GM12878 (cell line): ENCODE results near the gene CYP46A1. TPM values are rescaled to one million over a fixed set of nuclear protein-coding genes. Genes with fewer than 3 reads are reported as not detected.

Experiments used
- ATAC-seq: fragments of 200-7000 bp; cut with Tn5 transposase; 3 replicates; pipeline ENCODE4 v1.9.1; 2020; ENCODE audit warnings: mild to moderate bottlenecking, moderate library complexity
- BruUV-seq: library from RNA; stranded (reverse); fragments of 400-500 nt; replicated peaks from 2 replicates; lab custom pipeline; 2021; lab: Mats Ljungman, UMichigan
- CTCF ChIA-PET: fragments of 300-600 bp; sonication (Branson Sonifier 250); formaldehyde crosslinking; extraction: SDS; loops from one replicate; lab custom pipeline; 2021; ENCODE audit warnings: inconsistent platforms; lab: Yijun Ruan, JAX
- POLR2A ChIA-PET: fragments of 350-600 bp; formaldehyde crosslinking; extraction: SDS; loops from one replicate; lab custom pipeline; 2021; ENCODE audit warnings: inconsistent platforms; lab: Charles Lee
- RAD21 ChIA-PET: fragments of 300-600 bp; sonication (Branson Sonifier 250); formaldehyde crosslinking; loops from one replicate; lab custom pipeline; 2023; ENCODE audit warnings: antibody characterized with exemption; ENCODE audit not compliant: unreplicated experiment; lab: Charles Lee
- SMC1A ChIA-PET: fragments of 300-600 bp; sonication (Branson Sonifier 250); formaldehyde crosslinking; loops from one replicate; lab custom pipeline; 2023; ENCODE audit not compliant: unreplicated experiment, uncharacterized antibody; lab: Charles Lee
- DNase-seq: peaks from one replicate; pipeline ENCODE4 v3.0.0-alpha.2; 2011; ENCODE audit warnings: low read depth, low spot score
- FAIRE-seq: peaks from 3 replicates; lab custom pipeline; 2011; peaks lifted over from hg19 to GRCh38; lab: Jason Lieb, UNC
- H2AFZ ChIP-seq: 2 replicates; pipeline ENCODE4 v1.6.0; 2011; ENCODE audit warnings: low read depth, low read length, control low read depth; ENCODE audit not compliant: control insufficient read depth
- H3K27ac ChIP-seq: 2 replicates; pipeline ENCODE4 v1.5.1; 2011; ENCODE audit warnings: control low read depth; ENCODE audit not compliant: control insufficient read depth, insufficient read depth
- H3K27me3 ChIP-seq, 2 experiments: replicated peaks in 1 of 2; 2 replicates each; pipeline versions ENCODE4 v1.6.0 to v1.6.1; 2011; ENCODE audit warnings: low read length in 1 of 2; ENCODE audit not compliant: control insufficient read depth in 2 of 2, insufficient read depth in 2 of 2
- H3K36me3 ChIP-seq, 2 experiments: 2 replicates each; pipeline ENCODE4 v1.5.1; 2011; ENCODE audit warnings: low read length in 1 of 2; ENCODE audit not compliant: control insufficient read depth in 2 of 2, insufficient read depth in 2 of 2
- H3K4me1 ChIP-seq: 2 replicates; pipeline ENCODE4 v1.6.1; 2011; ENCODE audit warnings: mild to moderate bottlenecking, low read length, moderate library complexity, mixed read lengths; ENCODE audit not compliant: control insufficient read depth, insufficient read depth
- H3K4me2 ChIP-seq: 2 replicates; pipeline ENCODE4 v1.6.0; 2011; ENCODE audit warnings: control low read depth; ENCODE audit not compliant: control insufficient read depth, insufficient read depth
- H3K4me3 ChIP-seq: fragments of 200-600 bp; sonication (generic); 2 replicates; pipeline ENCODE4 v1.5.1; 2016
- H3K79me2 ChIP-seq: 2 replicates; pipeline ENCODE4 v1.6.0; 2011; ENCODE audit warnings: low read length; ENCODE audit not compliant: control insufficient read depth, insufficient read depth
- H3K9ac ChIP-seq: 2 replicates; pipeline ENCODE4 v1.8.0; 2011; ENCODE audit warnings: low read length, control low read depth, mixed read lengths; ENCODE audit not compliant: control insufficient read depth, insufficient read depth
- H3K9me3 ChIP-seq: replicated peaks from 3 replicates; pipeline ENCODE4 v1.5.1; 2011; ENCODE audit warnings: mild to moderate bottlenecking, low read length; ENCODE audit not compliant: control insufficient read depth, insufficient read depth
- H4K20me1 ChIP-seq: 2 replicates; pipeline ENCODE4 v1.6.0; 2011; ENCODE audit not compliant: control insufficient read depth, insufficient read depth
- BACH1 ChIP-seq: fragments of 450-650 bp; IDR thresholded peaks from 2 replicates; pipeline ENCODE4 v1.6.1; 2017; ENCODE audit warnings: mild to moderate bottlenecking, borderline replicate concordance
- BCL11A ChIP-seq: IDR thresholded peaks from 2 replicates; pipeline ENCODE4 v1.6.1; 2011; ENCODE audit warnings: low read depth, low read length
- MEF2A ChIP-seq: IDR thresholded peaks from 2 replicates; pipeline ENCODE4 v1.6.1; 2011; ENCODE audit warnings: low read depth, mild to moderate bottlenecking, low read length, moderate library complexity; ENCODE audit not compliant: insufficient read depth
- MEF2B ChIP-seq: fragments of 450-650 bp; IDR thresholded peaks from 2 replicates; pipeline ENCODE4 v1.6.1; 2018; ENCODE audit warnings: mild to moderate bottlenecking, moderate library complexity; ENCODE audit not compliant: partially characterized antibody, poor library complexity, severe bottlenecking
- POLR2A ChIP-seq: IDR thresholded peaks from 2 replicates; pipeline ENCODE4 v1.6.1; 2011; ENCODE audit warnings: low read depth, mild to moderate bottlenecking, low read length
- RAD51 ChIP-seq: fragments of 450-650 bp; IDR thresholded peaks from 2 replicates; pipeline ENCODE4 v1.6.1; 2016; ENCODE audit warnings: moderate library complexity, mild to moderate bottlenecking, inconsistent platforms
- SMC3 ChIP-seq: IDR thresholded peaks from 2 replicates; pipeline ENCODE4 v1.6.1; 2011; ENCODE audit warnings: low read length, improper control_type of control experiment, borderline replicate concordance
- ZNF207 ChIP-seq: fragments of 450-650 bp; IDR thresholded peaks from 2 replicates; pipeline ENCODE4 v1.6.1; 2014; ENCODE audit warnings: antibody characterized with exemption, mild to moderate bottlenecking, borderline replicate concordance
- WGBS: methylation state at CpG from one replicate; pipeline ENCODE4 v1.1.6; 2016; ENCODE audit warnings: low lambda C conversion rate; ENCODE audit not compliant: insufficient replicate concordance, insufficient coverage; ENCODE audit errors: missing lambda C conversion rate; 5-methylcytosine and 5-hydroxymethylcytosine counted together
- in situ Hi-C: fragments of 300-500 bp; cut with MboI; formaldehyde crosslinking; loops from 9 replicates; pipeline ENCODE4 v1.14.3; 2018; ENCODE audit warnings: mixed read lengths
- intact Hi-C: fragments of 100-400 bp; cut with micrococcal nuclease; formaldehyde crosslinking; loops from one replicate; pipeline ENCODE4 v1.14.2; 2022; ENCODE audit not compliant: unreplicated experiment
- polyA plus RNA-seq, 11 experiments: library from polyadenylated mRNA; depleted of rRNA in 4 of 11; unstranded in 6 of 11; stranded (reverse) in 5 of 11; fragments of >200 nt; fragmentation: Nextera tagmentation in 4 of 11; fragmentation: Illumina TruSeq in 1 of 11; extraction: Ambion mirVana in 4 of 11; extraction: Trizol in 1 of 11; gene quantifications; 1 replicate in 1 of 11; 2 replicates in 10 of 11; pipeline versions ENCODE4 v1.2.1 to v1.2.3, GENCODE V29; 2011 to 2016; ENCODE audit warnings: inconsistent platforms in 2 of 11, missing spikeins in 2 of 11, low read depth in 1 of 11
- total RNA-seq, 4 experiments: library from RNA; depleted of rRNA in 3 of 4; stranded (reverse); fragments of >200 nt in 3 of 4; fragmentation: Illumina TruSeq in 1 of 4; extraction: Trizol in 1 of 4; gene quantifications; 2 replicates each; pipeline versions ENCODE4 v1.2.1 to v1.2.3, GENCODE V29; 2013 to 2021
- TF ChIP-seq, protein P1 (sequence below): fragments of 450-650 bp; IDR thresholded peaks from 2 replicates; pipeline ENCODE4 v1.6.1; 2017; ENCODE audit warnings: antibody characterized with exemption, mild to moderate bottlenecking, moderate library complexity
- TF ChIP-seq, protein P2 (sequence below): IDR thresholded peaks from 2 replicates; pipeline ENCODE4 v1.6.1; 2012; ENCODE audit warnings: low read length, inconsistent platforms
- TF ChIP-seq, protein P3 (sequence below): IDR thresholded peaks from 2 replicates; pipeline ENCODE4 v1.6.1; 2011; ENCODE audit warnings: borderline replicate concordance, low read depth, mild to moderate bottlenecking, moderate library complexity, low read length; ENCODE audit not compliant: insufficient read depth, poor library complexity, severe bottlenecking
- TF ChIP-seq, protein P4 (sequence below): IDR thresholded peaks from 2 replicates; pipeline ENCODE4 v1.6.1; 2012; ENCODE audit warnings: low read depth, low read length, improper control_type of control experiment

CYP46A1 gene
- total and polyA plus RNA-seq, 10 of the 15 experiments (the other 5 are each of a cell fraction or from before 2014, with no cell fraction given): 0.04 to 0.11 TPM; not detected in 8

DNA sequence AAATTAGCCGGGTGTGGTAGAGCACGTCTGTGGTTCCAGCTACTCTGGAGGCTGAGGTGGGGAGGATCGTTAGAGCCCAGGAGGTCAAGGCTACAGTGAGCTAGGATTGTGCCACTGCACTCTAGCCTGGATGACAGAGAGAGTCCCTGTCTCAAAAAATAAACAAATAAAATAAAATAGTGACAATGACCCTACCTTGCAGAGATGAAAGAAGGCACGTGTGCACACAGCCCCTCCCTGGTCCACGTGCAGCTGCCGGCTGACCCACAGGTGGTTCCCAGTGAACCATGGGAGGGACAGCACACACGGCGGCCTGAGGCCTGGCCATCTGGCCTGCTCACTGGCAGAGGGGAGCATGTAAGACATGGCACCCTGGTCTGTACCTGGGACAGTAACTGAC lies 34.5 kb upstream of the CYP46A1 start:
- Histone ChIP-seq H2AFZ (no peak overlapping the region), H3K27ac (no peak overlapping the region), H3K36me3 (no peaks in the 10 kb centered on the region), H3K79me2 (no peaks in the 10 kb centered on the region), H3K27me3 (no peaks in the 10 kb centered on the region; a peak in 1 of 4 replicates), H3K4me2 (no peak overlapping the region), H3K9ac (no peak overlapping the region), H3K4me1 (no peaks in the 10 kb centered on the region), H3K9me3 (no peaks in the 10 kb centered on the region; the same call in 2 of the 3 replicates), H4K20me1 (no peaks in the 10 kb centered on the region), H3K4me3 (no peak overlapping the region)
- ChIA-PET SMC1A (no interaction called here), RAD21 (no interaction called here), POLR2A (no interaction called here), CTCF (no interaction called here)
- intact Hi-C loops (no loop called here), in situ Hi-C loops (no loop called here)
- ATAC-seq: no peak
- no peak for DNase-seq
- BruUV-seq: no TSS peak
- 44% methylated on average over 8 of the region's 8 CpGs for WGBS
- TF ChIP-seq SMC3 (no peak), BCL11A (no peak), POLR2A (no peak), RAD51 (no peak), ZNF207 (no peak), MEF2B (no peak), BACH1 (no peak), MEF2A (no peak)
- TF ChIP-seq, protein P1, sequence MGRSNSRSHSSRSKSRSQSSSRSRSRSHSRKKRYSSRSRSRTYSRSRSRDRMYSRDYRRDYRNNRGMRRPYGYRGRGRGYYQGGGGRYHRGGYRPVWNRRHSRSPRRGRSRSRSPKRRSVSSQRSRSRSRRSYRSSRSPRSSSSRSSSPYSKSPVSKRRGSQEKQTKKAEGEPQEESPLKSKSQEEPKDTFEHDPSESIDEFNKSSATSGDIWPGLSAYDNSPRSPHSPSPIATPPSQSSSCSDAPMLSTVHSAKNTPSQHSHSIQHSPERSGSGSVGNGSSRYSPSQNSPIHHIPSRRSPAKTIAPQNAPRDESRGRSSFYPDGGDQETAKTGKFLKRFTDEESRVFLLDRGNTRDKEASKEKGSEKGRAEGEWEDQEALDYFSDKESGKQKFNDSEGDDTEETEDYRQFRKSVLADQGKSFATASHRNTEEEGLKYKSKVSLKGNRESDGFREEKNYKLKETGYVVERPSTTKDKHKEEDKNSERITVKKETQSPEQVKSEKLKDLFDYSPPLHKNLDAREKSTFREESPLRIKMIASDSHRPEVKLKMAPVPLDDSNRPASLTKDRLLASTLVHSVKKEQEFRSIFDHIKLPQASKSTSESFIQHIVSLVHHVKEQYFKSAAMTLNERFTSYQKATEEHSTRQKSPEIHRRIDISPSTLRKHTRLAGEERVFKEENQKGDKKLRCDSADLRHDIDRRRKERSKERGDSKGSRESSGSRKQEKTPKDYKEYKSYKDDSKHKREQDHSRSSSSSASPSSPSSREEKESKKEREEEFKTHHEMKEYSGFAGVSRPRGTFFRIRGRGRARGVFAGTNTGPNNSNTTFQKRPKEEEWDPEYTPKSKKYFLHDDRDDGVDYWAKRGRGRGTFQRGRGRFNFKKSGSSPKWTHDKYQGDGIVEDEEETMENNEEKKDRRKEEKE: no peak
- TF ChIP-seq, protein P2, sequence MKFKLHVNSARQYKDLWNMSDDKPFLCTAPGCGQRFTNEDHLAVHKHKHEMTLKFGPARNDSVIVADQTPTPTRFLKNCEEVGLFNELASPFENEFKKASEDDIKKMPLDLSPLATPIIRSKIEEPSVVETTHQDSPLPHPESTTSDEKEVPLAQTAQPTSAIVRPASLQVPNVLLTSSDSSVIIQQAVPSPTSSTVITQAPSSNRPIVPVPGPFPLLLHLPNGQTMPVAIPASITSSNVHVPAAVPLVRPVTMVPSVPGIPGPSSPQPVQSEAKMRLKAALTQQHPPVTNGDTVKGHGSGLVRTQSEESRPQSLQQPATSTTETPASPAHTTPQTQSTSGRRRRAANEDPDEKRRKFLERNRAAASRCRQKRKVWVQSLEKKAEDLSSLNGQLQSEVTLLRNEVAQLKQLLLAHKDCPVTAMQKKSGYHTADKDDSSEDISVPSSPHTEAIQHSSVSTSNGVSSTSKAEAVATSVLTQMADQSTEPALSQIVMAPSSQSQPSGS: no peak
- TF ChIP-seq, protein P3, sequence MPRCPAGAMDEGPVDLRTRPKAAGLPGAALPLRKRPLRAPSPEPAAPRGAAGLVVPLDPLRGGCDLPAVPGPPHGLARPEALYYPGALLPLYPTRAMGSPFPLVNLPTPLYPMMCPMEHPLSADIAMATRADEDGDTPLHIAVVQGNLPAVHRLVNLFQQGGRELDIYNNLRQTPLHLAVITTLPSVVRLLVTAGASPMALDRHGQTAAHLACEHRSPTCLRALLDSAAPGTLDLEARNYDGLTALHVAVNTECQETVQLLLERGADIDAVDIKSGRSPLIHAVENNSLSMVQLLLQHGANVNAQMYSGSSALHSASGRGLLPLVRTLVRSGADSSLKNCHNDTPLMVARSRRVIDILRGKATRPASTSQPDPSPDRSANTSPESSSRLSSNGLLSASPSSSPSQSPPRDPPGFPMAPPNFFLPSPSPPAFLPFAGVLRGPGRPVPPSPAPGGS: no peak
- TF ChIP-seq, protein P4, sequence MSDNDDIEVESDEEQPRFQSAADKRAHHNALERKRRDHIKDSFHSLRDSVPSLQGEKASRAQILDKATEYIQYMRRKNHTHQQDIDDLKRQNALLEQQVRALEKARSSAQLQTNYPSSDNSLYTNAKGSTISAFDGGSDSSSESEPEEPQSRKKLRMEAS: no peak
- no peak for FAIRE-seq
